MM.1S (cell line): Measurements from ENCODE around the gene OLFM1.

ENCODE experiments used
- DNase-seq: peaks from one replicate; pipeline ENCODE4 v3.0.0-alpha.2; 2015
- H2AFZ ChIP-seq: fragments of 300-600 bp; sonication (generic); 2 replicates; pipeline ENCODE4 v1.6.0; 2016; ENCODE audit warnings: antibody characterized with exemption, low read length
- H3F3A ChIP-seq: fragments of 300-600 bp; sonication (generic); 2 replicates; pipeline ENCODE4 v1.6.1; 2016; ENCODE audit warnings: mild to moderate bottlenecking, antibody characterized with exemption, low read length, moderate library complexity, mixed read lengths; ENCODE audit not compliant: insufficient read depth
- H3K27ac ChIP-seq: fragments of 300-600 bp; sonication (generic); 2 replicates; pipeline ENCODE4 v1.5.1; 2016; ENCODE audit warnings: mild to moderate bottlenecking, low read length
- H3K27me3 ChIP-seq: fragments of 300-600 bp; sonication (generic); replicated peaks from 2 replicates; pipeline ENCODE4 v1.6.0; 2016; ENCODE audit warnings: low read length; ENCODE audit not compliant: insufficient read depth
- H3K36me3 ChIP-seq: fragments of 300-600 bp; sonication (generic); replicated peaks from 2 replicates; pipeline ENCODE4 v1.6.1; 2016; ENCODE audit warnings: mild to moderate bottlenecking, low read length, mixed read lengths; ENCODE audit not compliant: insufficient read depth
- H3K4me1 ChIP-seq: fragments of 300-600 bp; sonication (generic); 2 replicates; pipeline ENCODE4 v1.6.1; 2016; ENCODE audit warnings: low read length, mixed read lengths
- H3K4me2 ChIP-seq: fragments of 300-600 bp; sonication (generic); 2 replicates; pipeline ENCODE4 v1.6.0; 2016; ENCODE audit warnings: low read depth, low read length
- H3K4me3 ChIP-seq: fragments of 300-600 bp; sonication (generic); 2 replicates; pipeline ENCODE4 v1.5.1; 2016; ENCODE audit warnings: low read length, mixed read lengths
- H3K79me2 ChIP-seq: fragments of 300-600 bp; sonication (generic); 2 replicates; pipeline ENCODE4 v1.6.1; 2016; ENCODE audit warnings: mixed run types, low read length, mixed read lengths
- H3K9ac ChIP-seq: fragments of 300-600 bp; sonication (generic); 2 replicates; pipeline ENCODE4 v1.6.1; 2016; ENCODE audit warnings: low read length, mixed read lengths
- H3K9me2 ChIP-seq: fragments of 300-600 bp; sonication (generic); replicated peaks from 2 replicates; pipeline ENCODE4 v1.6.1; 2016; ENCODE audit warnings: mild to moderate bottlenecking, low read length, mixed read lengths; ENCODE audit not compliant: insufficient read depth
- H3K9me3 ChIP-seq: fragments of 300-600 bp; sonication (generic); replicated peaks from 2 replicates; pipeline ENCODE4 v1.6.1; 2016; ENCODE audit warnings: mild to moderate bottlenecking, low read length, mixed read lengths; ENCODE audit not compliant: insufficient read depth
- H4K20me1 ChIP-seq: fragments of 300-600 bp; sonication (generic); 2 replicates; pipeline ENCODE4 v1.6.1; 2016; ENCODE audit warnings: mild to moderate bottlenecking, low read length, moderate library complexity, mixed read lengths; ENCODE audit not compliant: insufficient read depth
- EZH2 ChIP-seq: fragments of 300-600 bp; sonication (generic); optimal IDR thresholded peaks from 2 replicates; pipeline ENCODE3; 2017; ENCODE audit warnings: low read depth, mild to moderate bottlenecking, antibody characterized with exemption, low read length, mixed read lengths
- EZH2phosphoT487 ChIP-seq: fragments of 300-600 bp; sonication (generic); IDR thresholded peaks from 2 replicates; pipeline ENCODE4 v1.6.1; 2018; ENCODE audit warnings: antibody characterized with exemption, low read length
- TF ChIP-seq, protein P1 (sequence below): fragments of 300-600 bp; sonication (generic); IDR thresholded peaks from 2 replicates; pipeline ENCODE4 v1.5.1; 2016; ENCODE audit warnings: antibody characterized with exemption, low read length, mixed read lengths

Gene OLFM1

GRCh38 chr9:135165003-135165711, 77.7 kb downstream of the OLFM1 start:
- no peaks in the 10 kb centered on the region for H3K4me1 ChIP-seq
- no peak overlapping the region for H3K9ac ChIP-seq
- no peak overlapping the region for H3K4me2 ChIP-seq
- H3K4me3 ChIP-seq = no peak overlapping the region
- no peaks in the 10 kb centered on the region for H3K9me3 ChIP-seq
- H3K36me3 ChIP-seq = no peaks in the 10 kb centered on the region
- H3K79me2 ChIP-seq = no peaks in the 10 kb centered on the region
- peaks cover 96% of the 10 kb centered on the region for H3K27me3 ChIP-seq
- H3K27ac ChIP-seq = no peak overlapping the region
- no peaks in the 10 kb centered on the region for H3F3A ChIP-seq
- no peak for DNase-seq
- TF ChIP-seq, protein P1, sequence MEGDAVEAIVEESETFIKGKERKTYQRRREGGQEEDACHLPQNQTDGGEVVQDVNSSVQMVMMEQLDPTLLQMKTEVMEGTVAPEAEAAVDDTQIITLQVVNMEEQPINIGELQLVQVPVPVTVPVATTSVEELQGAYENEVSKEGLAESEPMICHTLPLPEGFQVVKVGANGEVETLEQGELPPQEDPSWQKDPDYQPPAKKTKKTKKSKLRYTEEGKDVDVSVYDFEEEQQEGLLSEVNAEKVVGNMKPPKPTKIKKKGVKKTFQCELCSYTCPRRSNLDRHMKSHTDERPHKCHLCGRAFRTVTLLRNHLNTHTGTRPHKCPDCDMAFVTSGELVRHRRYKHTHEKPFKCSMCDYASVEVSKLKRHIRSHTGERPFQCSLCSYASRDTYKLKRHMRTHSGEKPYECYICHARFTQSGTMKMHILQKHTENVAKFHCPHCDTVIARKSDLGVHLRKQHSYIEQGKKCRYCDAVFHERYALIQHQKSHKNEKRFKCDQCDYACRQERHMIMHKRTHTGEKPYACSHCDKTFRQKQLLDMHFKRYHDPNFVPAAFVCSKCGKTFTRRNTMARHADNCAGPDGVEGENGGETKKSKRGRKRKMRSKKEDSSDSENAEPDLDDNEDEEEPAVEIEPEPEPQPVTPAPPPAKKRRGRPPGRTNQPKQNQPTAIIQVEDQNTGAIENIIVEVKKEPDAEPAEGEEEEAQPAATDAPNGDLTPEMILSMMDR = no peak
- no peak for TF ChIP-seq EZH2phosphoT487
- TF ChIP-seq EZH2 = no peak
- no peaks in the 10 kb centered on the region for H3K9me2 ChIP-seq
- no peaks in the 10 kb centered on the region for H4K20me1 ChIP-seq
- H2AFZ ChIP-seq = no peak overlapping the region

GRCh38 chr9:135165756-135166519, 78.5 kb downstream of the OLFM1 start:
- Histone ChIP-seq H3K4me1 (no peaks in the 10 kb centered on the region), H3K9me3 (no peaks in the 10 kb centered on the region), H3K27me3 (peaks cover 96% of the 10 kb centered on the region)

DNA sequence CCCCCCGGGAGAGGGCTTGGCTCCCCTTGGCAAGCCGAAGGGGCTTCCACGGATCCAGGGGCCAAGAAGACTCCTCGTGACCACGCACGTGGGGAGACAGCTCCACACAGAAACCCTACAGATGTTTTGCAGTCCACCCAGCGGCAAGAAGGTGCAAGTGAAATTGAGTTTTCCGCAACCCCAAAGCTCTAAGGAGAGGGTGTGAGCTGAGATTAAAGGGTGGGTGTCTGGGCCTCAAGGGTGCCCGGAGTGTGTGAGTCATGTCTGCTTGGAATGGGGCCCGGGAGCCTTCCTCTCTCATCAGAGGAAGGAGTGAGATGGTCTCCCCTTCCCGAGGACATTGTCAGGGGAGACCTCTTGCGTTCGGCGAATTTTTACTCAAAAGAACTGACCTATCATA, 79.1 kb downstream of the OLFM1 start:
- Histone ChIP-seq H3K4me3 (no peak overlapping the region), H3K4me1 (no peaks in the 10 kb centered on the region), H3K27me3 (peaks cover 92% of the 10 kb centered on the region), H3K9me2 (no peaks in the 10 kb centered on the region), H3K9me3 (no peaks in the 10 kb centered on the region), H3K4me2 (no peak overlapping the region), H2AFZ (no peak overlapping the region), H3K27ac (no peak overlapping the region), H3F3A (no peaks in the 10 kb centered on the region), H4K20me1 (no peaks in the 10 kb centered on the region), H3K79me2 (no peaks in the 10 kb centered on the region), H3K36me3 (no peaks in the 10 kb centered on the region), H3K9ac (no peak overlapping the region)
- no peak for TF ChIP-seq EZH2
- no peak for TF ChIP-seq EZH2phosphoT487
- TF ChIP-seq, protein P1 = no peak
- DNase-seq = no peak

More at GRCh38 chr9:135165756-135166519, 78.5 kb downstream of the OLFM1 start:
- Histone ChIP-seq H3K36me3 (no peaks in the 10 kb centered on the region), H4K20me1 (no peaks in the 10 kb centered on the region), H3K9ac (no peak overlapping the region), H3K27ac (no peak overlapping the region), H3K79me2 (no peaks in the 10 kb centered on the region), H3K9me2 (no peaks in the 10 kb centered on the region), H3K4me3 (no peak overlapping the region), H2AFZ (no peak overlapping the region), H3K4me2 (no peak overlapping the region), H3F3A (no peaks in the 10 kb centered on the region)
- TF ChIP-seq EZH2phosphoT487 (no peak), EZH2 (no peak)
- TF ChIP-seq, protein P1 = no peak
- DNase-seq = no peak
